ENCODE results near the gene BPHL.

Gene BPHL

DNA sequence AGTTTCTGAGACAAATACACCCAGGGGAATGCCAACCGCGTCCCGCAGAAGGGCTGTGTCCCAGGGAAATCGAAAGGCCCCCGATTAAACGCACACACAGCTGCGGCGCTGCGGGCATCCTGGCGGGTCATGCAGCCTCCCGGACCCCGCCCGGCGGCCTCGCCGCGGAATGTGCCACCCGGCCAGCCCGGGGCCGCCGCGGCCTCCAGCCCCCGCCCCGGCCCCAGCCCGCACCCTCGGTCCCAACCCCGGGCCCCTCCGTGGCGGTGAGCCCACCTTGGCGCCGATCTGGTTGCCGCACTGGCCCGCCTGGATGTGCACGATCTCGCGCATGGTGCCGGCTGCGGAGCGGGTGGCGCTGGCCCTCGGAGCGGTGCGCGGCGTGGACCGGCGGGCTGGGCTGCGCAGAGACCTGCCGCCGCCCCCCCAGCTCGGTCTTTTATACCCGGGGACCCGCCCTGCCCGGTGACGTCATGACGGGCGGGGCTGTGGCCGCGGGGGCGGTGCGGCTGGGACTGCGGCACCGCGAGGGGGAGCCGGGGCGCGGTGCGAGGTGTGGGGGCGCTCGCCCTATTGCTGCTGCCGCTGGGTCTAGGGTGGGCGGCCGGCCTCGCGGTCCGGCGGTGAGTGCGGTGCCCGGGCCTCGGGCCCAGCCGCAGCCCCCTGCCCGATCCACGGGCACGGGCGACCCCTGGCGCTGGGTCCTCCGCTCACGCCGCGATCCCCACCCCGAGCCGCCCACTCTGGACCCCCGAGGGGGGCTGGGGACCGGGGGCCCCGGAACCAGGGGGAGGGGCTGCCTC is 38.8 kb downstream of the BPHL start, which contains the start of gene TUBB2A:
TUBB2A (minus strand) TSS at position 414 of the 803 bp plus-strand sequence; CDS start at position 333, 81 bp downstream.
- H3K9ac ChIP-seq (ENCODE audit: low read length), result peak within 1 kb of the TSS; percentile 75
- H3K4me2 ChIP-seq (ENCODE audit: low read depth, low read length, poor library complexity, severe bottlenecking), result peak within 1 kb of the TSS; percentile 88
- H3K9me2 ChIP-seq (replicated peaks; ENCODE audit: insufficient read depth, low read length), result no peaks in the 10 kb centered on the region
- H3F3A ChIP-seq (ENCODE audit: insufficient read depth), result peaks cover 37% of the 10 kb centered on the region
- peak within 1 kb of the TSS; percentile 97 for H2AFZ ChIP-seq (ENCODE audit: low read depth, low read length, severe bottlenecking)
- no peaks in the 10 kb centered on the region for H3K27me3 ChIP-seq (ENCODE audit: low read length)
- peak within 1 kb of the TSS; percentile 91 for H3K4me3 ChIP-seq (ENCODE audit: insufficient read depth, low read length, poor library complexity, severe bottlenecking)
- peaks cover 6% of the 10 kb centered on the region; the same call in 1 of the 2 replicates for H3K36me3 ChIP-seq (ENCODE audit: low read length)
- TF ChIP-seq EZH2phosphoT487 (conservative IDR thresholded peaks at IDR 0.05; ENCODE audit: low read length), result no peak
- TF ChIP-seq, protein P1, sequence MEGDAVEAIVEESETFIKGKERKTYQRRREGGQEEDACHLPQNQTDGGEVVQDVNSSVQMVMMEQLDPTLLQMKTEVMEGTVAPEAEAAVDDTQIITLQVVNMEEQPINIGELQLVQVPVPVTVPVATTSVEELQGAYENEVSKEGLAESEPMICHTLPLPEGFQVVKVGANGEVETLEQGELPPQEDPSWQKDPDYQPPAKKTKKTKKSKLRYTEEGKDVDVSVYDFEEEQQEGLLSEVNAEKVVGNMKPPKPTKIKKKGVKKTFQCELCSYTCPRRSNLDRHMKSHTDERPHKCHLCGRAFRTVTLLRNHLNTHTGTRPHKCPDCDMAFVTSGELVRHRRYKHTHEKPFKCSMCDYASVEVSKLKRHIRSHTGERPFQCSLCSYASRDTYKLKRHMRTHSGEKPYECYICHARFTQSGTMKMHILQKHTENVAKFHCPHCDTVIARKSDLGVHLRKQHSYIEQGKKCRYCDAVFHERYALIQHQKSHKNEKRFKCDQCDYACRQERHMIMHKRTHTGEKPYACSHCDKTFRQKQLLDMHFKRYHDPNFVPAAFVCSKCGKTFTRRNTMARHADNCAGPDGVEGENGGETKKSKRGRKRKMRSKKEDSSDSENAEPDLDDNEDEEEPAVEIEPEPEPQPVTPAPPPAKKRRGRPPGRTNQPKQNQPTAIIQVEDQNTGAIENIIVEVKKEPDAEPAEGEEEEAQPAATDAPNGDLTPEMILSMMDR (IDR thresholded peaks at IDR 0.05; ENCODE audit: insufficient read depth, low read length, poor library complexity, severe bottlenecking), result peak; percentile 81
- H3K9me3 ChIP-seq (ENCODE audit: insufficient read depth, low read length), result no peaks in the 10 kb centered on the region
- H4K20me1 ChIP-seq (ENCODE audit: low read depth, low read length), result no peaks in the 10 kb centered on the region
- H3K79me2 ChIP-seq (ENCODE audit: insufficient read depth, low read length), result no peaks in the 10 kb centered on the region
- no peak within 1 kb of the TSS for H3K27ac ChIP-seq (ENCODE audit: low read depth, low read length)

DNA sequence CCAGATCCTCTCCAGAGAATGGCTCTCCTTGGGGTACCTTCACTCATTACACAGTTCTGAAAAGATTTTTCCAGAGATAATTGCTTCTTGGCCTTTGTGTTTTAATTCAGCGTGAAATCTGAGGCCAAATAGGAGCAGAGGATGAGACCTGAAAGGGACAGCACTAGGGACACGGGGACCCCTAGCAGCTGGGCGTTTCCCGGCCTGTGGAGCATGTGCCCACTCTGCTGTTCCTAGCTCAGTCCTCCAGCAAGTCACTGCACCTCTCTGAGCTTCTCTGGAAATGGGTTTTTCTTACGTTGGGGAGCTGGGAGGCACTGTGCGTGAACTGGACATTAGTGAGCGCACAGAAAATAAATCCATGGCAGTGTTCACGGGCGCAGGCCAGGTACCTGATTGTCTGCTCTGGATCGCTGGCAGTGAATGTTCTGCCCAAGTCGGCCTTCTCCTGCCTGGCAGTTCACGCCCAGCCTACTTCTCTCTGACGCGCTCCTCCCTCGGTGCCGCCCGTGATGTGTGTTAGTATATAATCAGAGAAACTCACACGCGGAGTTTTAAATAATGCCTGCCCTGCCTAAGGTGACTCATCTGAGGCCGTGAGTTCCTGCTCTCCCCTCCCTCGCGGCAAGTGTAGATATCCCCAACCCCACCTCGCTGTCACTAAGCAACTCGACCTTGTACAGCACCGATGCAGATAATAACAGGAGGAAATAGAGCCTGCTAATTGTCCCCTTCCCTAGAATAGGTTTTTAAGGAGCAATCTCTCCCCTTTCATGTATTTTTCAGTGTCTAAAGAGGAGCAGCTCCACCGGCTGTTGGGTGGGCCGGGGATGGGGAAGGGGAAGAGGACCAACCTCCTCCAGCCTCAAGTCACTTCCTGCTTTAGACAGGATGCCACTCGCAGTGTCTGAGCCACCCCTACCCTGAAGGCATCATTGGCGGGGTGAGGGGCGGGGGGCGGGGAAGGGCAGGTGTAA is 41.6 kb downstream of the BPHL start:
- H3K4me2 ChIP-seq (ENCODE audit: low read depth, low read length, poor library complexity, severe bottlenecking), result no peak overlapping the region
- H3F3A ChIP-seq (ENCODE audit: insufficient read depth), result peaks cover 38% of the 10 kb centered on the region
- no peak overlapping the region for H3K4me3 ChIP-seq (ENCODE audit: insufficient read depth, low read length, poor library complexity, severe bottlenecking)
- no peak overlapping the region for H2AFZ ChIP-seq (ENCODE audit: low read depth, low read length, severe bottlenecking)
- H3K9me3 ChIP-seq (ENCODE audit: insufficient read depth, low read length), result no peaks in the 10 kb centered on the region
- H3K9me2 ChIP-seq (replicated peaks; ENCODE audit: insufficient read depth, low read length), result no peaks in the 10 kb centered on the region
- no peaks in the 10 kb centered on the region for H3K79me2 ChIP-seq (ENCODE audit: insufficient read depth, low read length)
- no peaks in the 10 kb centered on the region for H4K20me1 ChIP-seq (ENCODE audit: low read depth, low read length)
- H3K27ac ChIP-seq (ENCODE audit: low read depth, low read length), result peak overlapping the region; percentile 29; the same call in 1 of the 2 replicates
- no peak for TF ChIP-seq EZH2phosphoT487 (conservative IDR thresholded peaks at IDR 0.05; ENCODE audit: low read length)
- TF ChIP-seq, protein P1 (IDR thresholded peaks at IDR 0.05; ENCODE audit: insufficient read depth, low read length, poor library complexity, severe bottlenecking), result no peak
- H3K27me3 ChIP-seq (ENCODE audit: low read length), result no peaks in the 10 kb centered on the region
- no peaks in the 10 kb centered on the region for H3K36me3 ChIP-seq (ENCODE audit: low read length)
- H3K9ac ChIP-seq (ENCODE audit: low read length), result no peak overlapping the region

GRCh38 chr6:3162067-3162497 is 43.6 kb downstream of the BPHL start:
- Histone ChIP-seq H2AFZ (ENCODE audit: low read depth, low read length, severe bottlenecking) (peak overlapping the region; percentile 99), H3K9me2 (replicated peaks; ENCODE audit: insufficient read depth, low read length) (no peaks in the 10 kb centered on the region), H3K9me3 (ENCODE audit: insufficient read depth, low read length) (no peaks in the 10 kb centered on the region), H3F3A (ENCODE audit: insufficient read depth) (peaks cover 38% of the 10 kb centered on the region), H3K27ac (ENCODE audit: low read depth, low read length) (peak overlapping the region; percentile 68), H3K79me2 (ENCODE audit: insufficient read depth, low read length) (no peaks in the 10 kb centered on the region), H3K4me2 (ENCODE audit: low read depth, low read length, poor library complexity, severe bottlenecking) (peak overlapping the region; percentile 92), H3K36me3 (ENCODE audit: low read length) (no peaks in the 10 kb centered on the region), H4K20me1 (ENCODE audit: low read depth, low read length) (no peaks in the 10 kb centered on the region), H3K9ac (ENCODE audit: low read length) (peak overlapping the region; percentile 94), H3K4me3 (ENCODE audit: insufficient read depth, low read length, poor library complexity, severe bottlenecking) (peak overlapping the region; percentile 98), H3K27me3 (ENCODE audit: low read length) (no peaks in the 10 kb centered on the region)
- TF ChIP-seq EZH2phosphoT487 (conservative IDR thresholded peaks at IDR 0.05; ENCODE audit: low read length), result no peak
- TF ChIP-seq, protein P1 (IDR thresholded peaks at IDR 0.05; ENCODE audit: insufficient read depth, low read length, poor library complexity, severe bottlenecking), result no peak
